GM23338 (cell line): Measurements from ENCODE around the gene KLK2.

ENCODE experiments used
- CTCF ChIP-seq, 2 experiments: fragments of 200-600 bp in 1 of 2; sonication (generic) in 1 of 2; conservative IDR thresholded peaks; 2 replicates each; pipeline versions ENCODE4 v1.5.1 to v1.6.1; 2016 to 2017; ENCODE audit warnings: antibody characterized with exemption in 2 of 2, low read depth in 2 of 2, mild to moderate bottlenecking in 2 of 2, moderate library complexity in 1 of 2
- EZH2 ChIP-seq: fragments of 200-600 bp; sonication (generic); IDR thresholded peaks from one replicate; pipeline ENCODE4 v1.8.0; 2017; ENCODE audit warnings: antibody characterized with exemption, mild to moderate bottlenecking, low read depth; ENCODE audit not compliant: unreplicated experiment
- EZH2phosphoT487 ChIP-seq: fragments of 200-600 bp; sonication (generic); IDR thresholded peaks from one replicate; pipeline ENCODE4 v1.8.1; 2018; ENCODE audit warnings: antibody characterized with exemption; ENCODE audit not compliant: unreplicated experiment

DNA sequence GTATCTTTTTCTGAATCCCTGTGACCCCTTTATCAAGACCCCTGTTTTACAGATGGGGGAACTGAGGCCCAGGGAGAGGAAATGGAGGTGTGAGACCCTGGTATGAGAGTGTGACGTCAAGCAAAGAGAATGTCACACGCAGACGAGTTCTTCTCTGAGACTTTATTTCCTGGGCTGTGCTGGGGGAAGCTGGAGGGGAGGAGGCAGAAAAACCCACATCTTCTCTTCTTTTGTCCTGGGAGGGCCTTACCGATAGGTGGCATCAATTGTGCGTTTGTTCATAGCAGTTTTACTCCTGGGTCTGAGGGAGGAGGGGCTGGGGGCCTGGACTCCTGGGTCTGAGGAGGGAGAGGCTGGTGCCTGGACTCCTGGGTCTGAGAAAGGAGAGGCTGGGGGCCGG is 35.0 kb upstream of the KLK2 start:
- no peak for TF ChIP-seq EZH2
- TF ChIP-seq CTCF (conservative IDR thresholded peaks at IDR 0.05; ENCODE audit: low read depth in 2 of 2) = peak; percentile 45 to 65
- TF ChIP-seq EZH2phosphoT487 = no peak
